GM19351 (cell line): Measurements from ENCODE around the gene EHBP1L1.

Source experiments
- ATAC-seq: cut with Tn5 transposase; IDR thresholded peaks from one replicate; pipeline ENCODE4 v1.9.1; 2021; ENCODE audit warnings: mild to moderate bottlenecking, moderate library complexity; ENCODE audit not compliant: unreplicated experiment

EHBP1L1 gene

DNA sequence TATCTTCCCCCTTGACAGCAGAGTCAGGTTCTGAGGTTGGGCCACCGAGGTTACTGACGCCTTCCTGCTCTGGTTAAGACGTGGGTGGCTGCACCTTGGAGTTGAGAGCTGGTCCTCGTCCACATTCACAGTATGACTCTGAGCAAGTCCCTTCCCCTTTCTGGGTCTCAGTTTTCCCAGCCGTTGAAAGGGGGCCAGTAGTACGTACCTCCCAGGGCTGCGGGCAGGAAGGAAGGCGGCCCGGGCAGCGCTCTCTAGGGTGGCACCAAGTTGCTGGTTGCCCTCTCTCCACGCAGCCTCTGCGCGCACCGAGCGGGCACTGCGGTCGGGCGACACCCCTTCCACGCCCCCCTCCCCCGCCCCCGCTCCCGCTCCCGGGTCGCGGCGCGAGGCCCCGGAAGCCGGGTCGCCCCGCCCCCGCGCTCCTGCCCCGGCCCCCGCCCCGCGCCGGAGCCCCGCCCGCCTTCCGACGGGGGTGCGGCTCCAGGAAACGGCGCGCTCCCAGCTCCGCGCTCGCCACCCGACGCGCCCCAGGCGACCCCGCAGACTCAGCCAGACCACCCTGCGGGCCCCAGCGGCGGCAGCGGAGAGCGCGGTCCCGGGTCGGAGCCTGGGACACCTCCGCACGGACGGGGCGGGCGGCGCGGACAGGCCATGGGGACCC is at the start of gene EHBP1L1:
EHBP1L1 (plus strand) TSS at position 486 of the 664 bp plus-strand sequence. CDS start 250 bp downstream, outside the sequence.
- ATAC-seq, result peak; percentile 32

DNA sequence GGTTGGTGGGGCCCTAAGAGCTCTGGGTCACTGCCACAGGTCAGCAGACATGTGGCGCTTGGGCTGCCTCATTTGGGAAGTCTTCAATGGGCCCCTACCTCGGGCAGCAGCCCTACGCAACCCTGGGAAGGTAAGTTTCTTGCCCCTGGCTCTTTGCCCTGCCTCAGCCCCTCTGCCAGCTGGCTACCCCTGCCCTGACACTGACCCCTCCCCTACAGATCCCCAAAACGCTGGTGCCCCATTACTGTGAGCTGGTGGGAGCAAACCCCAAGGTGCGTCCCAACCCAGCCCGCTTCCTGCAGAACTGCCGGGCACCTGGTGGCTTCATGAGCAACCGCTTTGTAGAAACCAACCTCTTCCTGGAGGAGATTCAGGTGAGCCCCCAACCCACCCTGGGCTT is 49.1 kb upstream of the EHBP1L1 start:
- no peak for ATAC-seq

DNA sequence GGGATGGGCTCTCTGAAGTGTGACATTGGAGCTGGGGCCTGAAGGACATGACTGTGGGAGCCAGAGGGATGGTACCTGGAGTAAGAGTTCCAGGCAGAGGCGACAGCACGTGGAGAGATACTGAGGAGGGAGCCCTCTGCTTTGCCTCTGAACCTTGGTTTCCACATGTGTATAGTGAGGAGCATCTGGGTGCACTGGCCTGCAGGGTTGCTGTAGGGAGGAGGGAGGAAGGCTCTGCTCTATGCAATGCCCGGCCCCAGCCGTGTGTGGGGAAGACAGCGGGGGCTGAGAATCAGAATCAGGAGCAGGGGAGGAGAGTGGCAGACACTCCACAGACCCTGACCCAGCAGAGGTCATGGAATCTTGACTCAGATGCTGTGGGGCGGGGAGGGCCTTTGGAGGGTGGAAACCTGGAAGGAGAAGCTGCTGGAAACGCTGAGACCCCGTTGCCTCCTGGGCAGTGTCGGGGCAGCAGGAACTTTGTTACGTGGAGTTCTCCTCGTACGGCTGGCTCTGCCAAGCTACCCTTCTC is 47.0 kb upstream of the EHBP1L1 start:
- no peak for ATAC-seq

DNA sequence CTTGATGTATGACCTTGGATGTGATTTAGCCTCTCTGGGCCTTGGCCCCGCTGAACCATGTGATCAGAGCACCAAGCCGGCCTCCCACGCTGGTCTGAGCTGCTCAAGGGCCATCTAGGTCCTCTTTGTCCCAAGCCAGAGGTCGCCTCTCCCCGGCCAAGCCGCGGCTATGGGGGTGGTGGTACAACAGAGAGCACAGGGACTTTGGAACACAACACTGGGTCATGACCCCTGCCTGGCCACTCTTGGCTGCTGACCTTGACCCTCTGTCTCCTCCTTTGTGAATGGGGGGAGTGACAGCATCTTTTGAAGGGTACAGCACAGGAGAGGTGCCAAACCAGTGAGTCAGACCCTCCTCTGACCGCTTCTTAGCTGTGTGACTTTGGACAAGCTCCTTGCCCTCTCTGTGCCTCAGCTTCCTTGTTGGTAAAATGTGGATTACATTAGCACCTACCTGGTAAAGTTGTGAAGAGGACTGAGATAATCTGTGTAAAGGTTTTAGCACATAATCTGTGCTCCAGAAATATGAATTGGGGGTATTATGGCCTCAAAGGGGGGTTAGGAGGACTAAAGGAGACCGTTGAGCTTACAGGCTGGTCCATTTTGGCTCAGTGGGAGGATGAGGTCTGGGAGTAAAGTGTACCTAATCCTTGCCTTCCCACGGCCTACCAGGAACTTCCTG is 46.2 kb upstream of the EHBP1L1 start:
- ATAC-seq, result no peak

DNA sequence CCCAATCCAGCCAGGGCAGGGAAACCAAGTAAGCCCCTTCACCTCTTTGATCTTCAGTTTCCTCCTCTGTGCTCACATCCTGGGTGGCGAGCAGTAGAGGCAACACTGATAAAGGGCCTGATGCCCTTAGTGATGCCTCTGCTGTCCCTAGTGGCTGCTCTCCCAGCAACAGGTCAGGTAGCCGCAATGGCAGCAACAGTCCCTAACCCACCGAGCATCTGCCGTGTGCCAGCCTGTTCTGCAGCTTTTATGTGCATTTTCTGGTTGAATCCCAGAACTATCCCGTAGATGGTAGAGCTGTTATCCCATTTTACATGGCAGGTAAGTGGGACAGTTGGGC is 45.7 kb upstream of the EHBP1L1 start:
- ATAC-seq, result no peak

DNA sequence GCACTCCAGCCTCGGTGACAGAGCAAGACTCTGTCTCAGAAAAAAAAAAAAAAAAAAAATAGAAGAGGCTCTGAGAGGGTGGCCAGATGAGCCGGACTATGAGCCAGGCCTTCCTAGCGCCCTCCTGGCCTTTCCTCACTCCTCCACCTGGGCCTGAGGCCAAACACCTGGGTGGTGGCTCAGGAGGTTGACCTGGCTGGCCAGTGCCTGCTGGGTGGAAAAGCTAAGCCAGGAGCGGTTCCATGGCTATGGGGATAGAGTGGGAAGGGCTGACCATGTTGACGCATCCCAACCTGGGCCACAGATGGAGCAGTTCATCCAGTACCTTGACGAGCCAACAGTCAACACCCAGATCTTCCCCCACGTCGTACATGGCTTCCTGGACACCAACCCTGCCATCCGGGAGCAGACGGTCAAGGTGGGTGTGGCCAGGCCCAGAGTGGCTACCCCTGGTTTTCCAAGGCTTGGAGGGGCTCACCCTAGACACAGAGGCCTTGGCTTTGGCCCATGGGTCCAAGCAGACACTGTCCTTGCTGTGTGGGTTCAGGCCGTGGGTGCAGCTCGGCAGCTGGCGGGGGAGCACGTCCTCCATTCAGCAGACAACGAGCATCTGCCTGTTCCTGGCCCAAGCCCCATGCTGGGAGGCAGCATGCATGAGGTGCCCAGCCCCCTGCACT is 43.3 kb upstream of the EHBP1L1 start:
- no peak for ATAC-seq

DNA sequence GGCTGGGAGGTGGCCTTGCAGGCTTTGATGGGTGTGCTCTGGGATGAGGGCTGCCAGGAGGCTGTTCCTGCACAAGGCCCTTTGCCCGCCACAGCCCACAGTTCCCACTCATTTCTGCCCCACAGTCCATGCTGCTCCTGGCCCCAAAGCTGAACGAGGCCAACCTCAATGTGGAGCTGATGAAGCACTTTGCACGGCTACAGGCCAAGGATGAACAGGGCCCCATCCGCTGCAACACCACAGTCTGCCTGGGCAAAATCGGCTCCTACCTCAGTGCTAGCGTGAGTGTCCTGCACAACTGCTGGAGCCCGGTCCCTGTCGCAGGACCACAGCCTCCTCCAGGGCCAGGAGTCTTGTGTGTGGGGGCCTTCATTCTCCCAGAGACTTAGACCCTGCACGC is 40.8 kb upstream of the EHBP1L1 start:
- no peak for ATAC-seq

DNA sequence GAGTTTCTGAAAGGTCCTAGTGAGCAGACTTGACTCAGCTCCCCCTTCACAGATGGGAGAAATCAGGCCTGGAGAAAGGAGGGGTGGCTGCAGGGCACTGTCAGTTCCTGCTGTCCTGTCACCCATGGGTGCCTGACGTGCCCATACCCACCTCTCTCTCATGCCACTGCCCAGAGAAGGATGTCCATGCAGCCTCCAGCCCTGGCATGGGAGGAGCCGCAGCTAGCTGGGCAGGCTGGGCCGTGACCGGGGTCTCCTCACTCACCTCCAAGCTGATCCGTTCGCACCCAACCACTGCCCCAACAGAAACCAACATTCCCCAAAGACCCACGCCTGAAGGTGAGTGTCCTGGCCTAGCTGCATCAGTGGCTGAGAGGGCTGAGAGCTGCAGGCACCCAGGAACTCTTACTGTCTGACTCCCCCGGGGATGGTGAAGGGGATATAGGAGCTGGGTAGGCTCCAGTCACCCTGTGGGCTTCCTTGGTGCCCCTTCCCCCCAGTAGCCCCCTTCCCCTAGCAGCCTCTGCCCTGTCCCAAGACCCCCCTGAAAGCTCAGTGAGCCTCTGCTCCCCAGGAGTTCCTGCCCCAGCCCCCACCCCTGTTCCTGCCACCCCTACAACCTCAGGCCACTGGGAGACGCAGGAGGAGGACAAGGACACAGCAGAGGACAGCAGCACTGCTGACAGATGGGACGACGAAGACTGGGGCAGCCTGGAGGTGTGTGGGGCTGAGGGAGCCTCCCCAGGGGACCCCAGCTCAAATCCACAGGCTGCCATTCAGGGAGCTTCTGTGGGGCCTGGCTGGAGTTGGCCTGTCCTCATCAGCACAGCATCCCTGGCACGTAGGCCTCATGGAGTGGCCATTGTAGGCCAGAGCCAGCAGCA is 39.2 kb upstream of the EHBP1L1 start:
- no peak for ATAC-seq

DNA sequence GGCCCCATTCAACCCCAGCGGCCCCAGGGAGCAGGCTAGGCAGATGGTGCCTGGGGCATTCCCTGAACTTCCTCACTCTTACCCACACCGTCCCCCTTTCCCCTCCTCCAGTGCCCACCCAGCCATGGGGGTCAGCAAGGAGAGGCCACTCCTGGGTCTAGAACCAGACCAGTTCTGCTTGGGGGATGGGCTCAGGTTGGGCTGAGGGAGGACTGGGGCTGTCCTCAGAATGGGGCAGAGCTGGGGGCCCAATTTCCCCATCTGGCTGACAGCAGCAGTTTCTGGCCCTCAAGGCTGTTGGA is 38.6 kb upstream of the EHBP1L1 start:
- ATAC-seq, result no peak

DNA sequence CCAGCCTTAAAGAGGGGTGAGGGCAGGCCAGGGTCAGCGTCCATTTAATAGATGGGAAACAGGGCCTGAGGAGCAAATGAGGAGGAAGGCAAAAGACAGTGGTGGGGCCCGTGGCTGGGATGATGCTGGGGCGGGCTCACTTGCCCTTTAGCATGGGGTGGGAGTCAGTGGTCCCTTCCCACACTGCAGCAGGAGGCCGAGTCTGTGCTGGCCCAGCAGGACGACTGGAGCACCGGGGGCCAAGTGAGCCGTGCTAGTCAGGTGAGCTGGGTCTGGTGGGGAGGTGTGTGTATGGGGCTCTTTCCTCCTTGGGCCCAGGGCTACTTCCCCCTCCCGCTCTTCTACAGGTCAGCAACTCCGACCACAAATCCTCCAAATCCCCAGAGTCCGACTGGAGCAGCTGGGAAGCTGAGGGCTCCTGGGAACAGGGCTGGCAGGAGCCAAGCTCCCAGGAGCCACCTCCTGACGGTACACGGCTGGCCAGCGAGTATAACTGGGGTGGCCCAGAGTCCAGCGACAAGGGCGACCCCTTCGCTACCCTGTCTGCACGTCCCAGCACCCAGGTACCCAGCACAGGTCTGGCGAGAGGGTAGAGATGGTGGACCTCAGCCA is 38.1 kb upstream of the EHBP1L1 start:
- no peak for ATAC-seq

DNA sequence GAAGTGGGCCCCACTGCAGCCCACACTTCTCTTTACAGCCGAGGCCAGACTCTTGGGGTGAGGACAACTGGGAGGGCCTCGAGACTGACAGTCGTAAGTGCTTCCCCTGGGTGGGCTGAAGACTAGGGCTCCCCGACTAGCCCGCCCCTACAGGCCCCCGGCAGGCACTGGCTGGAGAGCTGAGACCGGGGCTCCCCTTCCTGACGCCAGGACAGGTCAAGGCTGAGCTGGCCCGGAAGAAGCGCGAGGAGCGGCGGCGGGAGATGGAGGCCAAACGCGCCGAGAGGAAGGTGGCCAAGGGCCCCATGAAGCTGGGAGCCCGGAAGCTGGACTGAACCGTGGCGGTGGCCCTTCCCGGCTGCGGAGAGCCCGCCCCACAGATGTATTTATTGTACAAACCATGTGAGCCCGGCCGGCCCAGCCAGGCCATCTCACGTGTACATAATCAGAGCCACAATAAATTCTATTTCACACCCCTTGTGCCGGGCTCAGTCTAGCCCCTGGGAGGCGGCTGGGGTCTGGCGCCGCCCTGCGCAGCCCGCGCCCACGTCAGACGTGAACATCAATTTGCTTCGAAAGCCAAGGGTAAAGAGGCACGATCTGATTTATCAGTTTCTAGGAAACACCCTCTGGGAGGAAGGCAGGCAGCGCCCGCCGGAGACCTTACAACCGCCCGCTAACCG is 37.5 kb upstream of the EHBP1L1 start:
- ATAC-seq, result no peak

DNA sequence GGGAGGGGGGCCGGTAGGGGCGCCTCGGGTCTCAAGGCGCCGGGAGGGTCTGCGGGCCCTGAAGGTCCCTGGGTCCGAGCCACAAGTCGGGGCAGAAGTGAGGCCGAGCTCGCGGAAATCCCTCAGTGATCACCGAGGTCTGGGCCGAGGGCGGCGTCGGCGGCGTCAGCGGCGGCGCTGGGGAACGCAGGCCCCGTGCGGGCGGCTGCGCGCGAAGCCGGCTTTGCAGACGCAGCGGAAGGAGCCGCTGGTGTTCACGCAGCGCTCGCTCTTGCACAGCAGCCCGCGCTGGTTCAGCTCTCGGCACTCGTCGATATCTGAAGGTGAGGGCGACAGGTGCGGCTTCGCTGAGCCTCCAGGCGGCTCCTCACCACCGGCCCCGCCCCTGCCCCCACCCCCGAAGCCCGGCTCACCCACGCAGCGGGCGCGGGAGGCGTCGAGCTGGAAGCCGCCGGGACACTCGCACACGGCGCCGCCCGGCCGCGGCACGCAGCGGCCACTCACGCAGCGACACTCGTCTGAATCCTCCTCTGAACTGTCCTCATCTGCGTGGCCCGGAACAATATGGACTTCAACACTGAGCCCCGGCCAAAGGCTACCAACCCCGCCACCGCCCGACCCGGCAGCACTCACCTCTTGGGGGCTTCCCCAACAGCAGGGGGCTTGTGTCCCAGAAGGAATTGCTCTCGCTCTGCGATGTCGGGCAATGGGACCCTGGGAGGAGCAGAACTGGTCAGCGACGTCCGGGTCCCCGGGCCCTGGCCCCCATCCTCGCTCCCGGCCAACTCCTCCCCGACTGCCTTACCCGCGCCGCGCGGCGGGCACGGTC is 36.7 kb upstream of the EHBP1L1 start:
- no peak for ATAC-seq

DNA sequence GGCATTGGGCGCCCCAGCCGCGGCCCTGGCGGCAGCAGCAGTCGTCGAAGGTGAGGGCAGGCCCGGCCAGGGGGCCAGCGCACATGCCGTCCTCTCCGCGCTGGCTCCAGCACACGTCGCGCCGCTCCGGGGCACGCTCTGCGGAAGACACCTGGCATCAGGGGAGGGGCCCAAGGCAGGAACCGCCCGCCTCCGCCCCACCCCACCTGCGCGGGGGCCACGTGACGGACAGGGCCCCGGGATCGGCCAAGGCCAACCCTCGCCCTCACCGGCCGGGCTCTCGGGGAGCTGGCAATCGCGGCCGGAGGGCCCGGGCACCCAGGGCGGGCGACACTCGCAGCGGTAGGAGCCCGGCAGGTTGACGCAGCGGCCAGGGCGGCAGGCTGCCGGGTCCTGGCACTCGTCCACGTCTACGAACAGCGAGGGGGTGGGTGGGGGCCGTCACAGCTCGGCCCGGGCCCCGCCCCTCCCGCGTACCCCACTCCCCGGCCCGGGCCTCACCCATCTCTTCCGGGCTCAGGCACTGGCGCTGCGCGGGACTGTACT is 36.0 kb upstream of the EHBP1L1 start:
- peak; percentile 66 for ATAC-seq

DNA sequence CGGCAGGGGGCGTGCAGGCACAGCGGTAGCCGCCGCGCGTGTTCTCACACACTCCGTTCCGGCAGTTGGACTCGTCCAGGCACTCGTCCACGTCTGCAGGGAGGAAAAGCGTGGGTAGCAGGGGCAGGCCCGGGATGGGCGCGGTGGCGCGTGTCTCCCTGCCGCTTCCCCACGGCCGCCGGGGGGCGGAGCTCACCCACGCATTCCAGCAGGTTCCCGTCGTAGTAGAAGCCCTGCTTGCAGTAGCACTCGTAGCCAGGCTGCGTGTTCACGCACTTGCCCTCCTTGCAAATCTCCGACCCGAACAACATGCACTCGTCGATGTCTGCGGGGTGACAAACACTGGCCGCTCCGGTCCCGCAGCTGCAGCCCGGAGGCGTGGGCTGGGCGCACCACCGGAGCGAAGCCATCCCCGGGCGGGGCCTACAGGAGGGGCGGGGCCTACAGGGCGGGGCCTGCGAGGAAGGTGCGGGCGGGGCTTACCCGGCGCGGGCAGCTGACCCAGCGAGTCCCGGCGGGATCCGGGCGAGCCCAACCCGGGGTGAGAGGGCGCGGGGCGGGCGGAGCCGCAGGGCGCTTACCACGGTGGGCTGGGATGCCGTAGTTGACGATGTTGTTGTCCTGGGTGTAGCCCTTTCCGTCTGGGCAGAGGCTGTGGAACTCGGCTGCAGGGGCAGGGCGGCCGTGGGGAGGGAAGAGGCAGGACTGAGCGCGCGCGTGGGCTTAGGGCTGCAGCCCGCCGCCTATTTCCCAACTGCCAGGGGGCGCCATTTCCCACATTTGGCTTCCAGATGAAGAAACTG is 35.4 kb upstream of the EHBP1L1 start:
- peak; percentile 64 for ATAC-seq

DNA sequence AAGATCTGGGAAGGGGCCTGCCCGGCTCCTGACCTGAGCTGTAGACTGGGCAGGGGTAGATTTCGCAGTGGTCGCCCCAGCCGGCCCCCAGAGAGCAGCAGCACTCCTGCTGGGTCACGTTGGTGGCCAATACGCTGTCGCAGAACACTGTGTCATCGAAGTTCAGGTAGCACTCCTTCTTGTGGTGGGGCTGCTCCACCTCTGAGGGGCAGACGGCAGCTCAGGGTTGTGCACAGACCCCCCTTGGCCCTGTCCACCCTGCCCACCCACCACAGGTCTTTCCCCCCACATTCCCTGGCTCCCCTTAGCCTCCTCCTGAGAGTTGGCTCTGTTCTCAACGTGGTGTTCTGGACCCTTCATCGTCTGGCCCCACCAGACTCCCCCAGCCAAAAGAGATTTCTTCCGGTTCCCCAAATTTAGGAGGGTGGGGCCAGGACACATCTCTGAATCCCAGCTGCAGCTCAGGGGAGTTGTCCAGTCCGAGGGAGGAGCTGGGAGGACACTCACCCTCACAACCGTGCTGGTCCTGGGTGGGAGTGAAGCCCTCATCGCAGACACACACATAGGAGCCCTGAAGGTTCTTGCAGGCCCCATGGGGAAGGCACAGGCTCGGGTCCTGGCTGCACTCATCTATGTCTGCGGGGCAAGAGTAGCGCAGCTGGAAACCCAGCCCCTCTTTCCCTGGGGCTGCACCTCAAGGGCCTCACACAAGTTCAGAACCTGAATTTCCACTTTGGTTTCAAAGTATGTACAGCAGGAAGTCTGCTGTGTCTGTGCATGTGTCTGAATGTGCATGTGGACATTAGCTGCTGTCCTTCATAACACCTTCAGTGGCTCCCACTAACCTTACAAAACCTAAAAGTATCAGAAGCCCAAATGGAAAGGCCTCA is 34.5 kb upstream of the EHBP1L1 start:
- ATAC-seq, result no peak

DNA sequence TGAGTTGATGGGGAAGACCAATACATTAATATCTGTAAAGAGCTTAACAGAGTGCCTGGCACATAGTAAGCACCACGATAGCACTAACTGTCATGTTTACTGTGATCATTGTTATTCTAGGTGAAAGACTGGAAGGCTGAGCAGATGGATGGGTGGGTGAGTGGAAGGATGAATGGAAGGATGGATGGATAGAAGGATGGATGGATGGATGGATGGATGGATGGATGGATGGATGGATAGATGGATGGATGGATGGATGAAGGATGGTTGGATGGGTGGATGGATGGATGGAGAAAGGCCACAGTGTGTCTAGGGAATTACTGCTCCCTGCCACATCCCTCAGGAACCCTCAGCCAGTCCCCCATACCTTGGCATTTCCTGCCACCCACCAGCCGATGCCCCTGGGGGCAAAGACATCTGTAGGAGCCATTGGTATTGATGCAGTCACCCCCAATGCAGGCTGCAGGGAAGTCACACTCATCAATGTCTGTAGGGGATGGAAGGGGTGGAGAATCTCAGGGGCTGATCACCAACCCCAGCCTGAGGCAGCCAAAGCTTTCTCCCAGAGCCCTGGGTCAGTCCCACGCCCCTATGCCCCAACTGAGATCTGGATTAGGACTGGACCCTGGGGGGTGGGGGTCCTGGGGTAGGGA is 33.0 kb upstream of the EHBP1L1 start:
- no peak for ATAC-seq

DNA sequence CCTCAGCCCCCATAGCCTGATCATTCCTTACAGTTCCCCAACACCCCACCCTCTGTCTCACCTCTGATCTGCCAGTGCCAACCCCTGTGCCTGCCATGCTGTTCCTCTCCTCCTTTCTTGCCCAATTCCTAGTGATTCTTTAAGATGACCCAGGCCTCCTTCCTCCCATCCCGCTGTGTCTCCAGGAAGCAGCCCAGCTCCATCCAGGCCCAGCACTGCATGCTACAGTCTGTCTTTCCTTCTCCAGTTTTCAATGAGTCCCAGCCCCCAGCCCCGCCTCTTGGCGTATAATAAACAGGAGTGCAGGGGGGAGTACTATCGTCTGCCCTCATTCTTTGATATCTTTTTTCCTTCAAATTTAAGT is 30.0 kb upstream of the EHBP1L1 start:
- ATAC-seq, result no peak
